Measurements from ENCODE around the gene NGFR.

Gene NGFR

DNA sequence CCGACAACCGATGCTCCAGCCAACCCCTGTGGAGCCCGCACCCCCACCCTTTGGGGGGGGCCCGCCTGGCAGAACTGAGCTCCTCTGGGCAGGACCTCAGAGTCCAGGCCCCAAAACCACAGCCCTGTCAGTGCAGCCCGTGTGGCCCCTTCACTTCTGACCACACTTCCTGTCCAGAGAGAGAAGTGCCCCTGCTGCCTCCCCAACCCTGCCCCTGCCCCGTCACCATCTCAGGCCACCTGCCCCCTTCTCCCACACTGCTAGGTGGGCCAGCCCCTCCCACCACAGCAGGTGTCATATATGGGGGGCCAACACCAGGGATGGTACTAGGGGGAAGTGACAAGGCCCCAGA, 17.9 kb downstream of the NGFR start:
- no peak for FAIRE-seq

DNA sequence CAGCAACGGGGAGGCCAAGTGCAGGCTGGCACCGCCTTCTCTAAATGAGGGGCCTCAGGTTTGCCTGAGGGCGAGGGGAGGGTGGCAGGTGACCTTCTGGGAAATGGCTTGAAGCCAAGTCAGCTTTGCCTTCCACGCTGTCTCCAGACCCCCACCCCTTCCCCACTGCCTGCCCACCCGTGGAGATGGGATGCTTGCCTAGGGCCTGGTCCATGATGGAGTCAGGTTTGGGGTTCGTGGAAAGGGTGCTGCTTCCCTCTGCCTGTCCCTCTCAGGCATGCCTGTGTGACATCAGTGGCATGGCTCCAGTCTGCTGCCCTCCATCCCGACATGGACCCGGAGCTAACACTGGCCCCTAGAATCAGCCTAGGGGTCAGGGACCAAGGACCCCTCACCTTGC, 18.5 kb downstream of the NGFR start:
- peak; percentile 91 for FAIRE-seq
- DNase-seq (ENCODE audit: insufficient read length, low spot score) = no peak

More for the DNA sequence above, 17.9 kb downstream of the NGFR start:
- no peak for DNase-seq (ENCODE audit: insufficient read length, low spot score)

- FAIRE-seq = peak; percentile 72
Measured at GRCh38 chr17:49514071-49514721, 19.1 kb downstream of the NGFR start.

GRCh38 chr17:49515196-49515770, 20.2 kb downstream of the NGFR start:
- FAIRE-seq (peak; percentile 93), DNase-seq (ENCODE audit: insufficient read length, low spot score) (peak; percentile 88)

More at GRCh38 chr17:49514071-49514721, 19.1 kb downstream of the NGFR start:
- DNase-seq (ENCODE audit: insufficient read length, low spot score) = no peak

DNA sequence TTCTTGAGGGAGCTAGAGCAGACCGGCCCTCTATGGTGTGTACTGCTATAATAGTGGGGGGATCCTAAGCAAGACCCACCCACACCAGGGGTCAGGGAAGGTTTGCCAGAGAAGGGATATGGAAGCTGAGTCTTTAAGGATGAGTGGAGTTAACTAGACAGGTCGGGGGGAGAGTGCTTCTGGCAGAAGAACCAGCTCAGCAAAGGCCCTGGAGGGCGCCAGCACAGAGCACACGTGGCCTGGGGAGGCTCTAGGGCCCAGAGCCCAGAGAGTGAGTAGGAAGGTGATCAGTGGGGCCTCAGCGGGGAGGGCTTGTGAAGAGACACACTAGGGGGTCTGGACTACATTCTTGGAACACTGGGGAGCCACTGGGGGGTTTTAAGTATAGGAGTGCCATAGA, 21.1 kb downstream of the NGFR start:
- DNase-seq (ENCODE audit: insufficient read length, low spot score) (no peak), FAIRE-seq (no peak)

GRCh38 chr17:49518346-49519078, 23.4 kb downstream of the NGFR start:
- FAIRE-seq = no peak
- no peak for DNase-seq (ENCODE audit: insufficient read length, low spot score)

DNA sequence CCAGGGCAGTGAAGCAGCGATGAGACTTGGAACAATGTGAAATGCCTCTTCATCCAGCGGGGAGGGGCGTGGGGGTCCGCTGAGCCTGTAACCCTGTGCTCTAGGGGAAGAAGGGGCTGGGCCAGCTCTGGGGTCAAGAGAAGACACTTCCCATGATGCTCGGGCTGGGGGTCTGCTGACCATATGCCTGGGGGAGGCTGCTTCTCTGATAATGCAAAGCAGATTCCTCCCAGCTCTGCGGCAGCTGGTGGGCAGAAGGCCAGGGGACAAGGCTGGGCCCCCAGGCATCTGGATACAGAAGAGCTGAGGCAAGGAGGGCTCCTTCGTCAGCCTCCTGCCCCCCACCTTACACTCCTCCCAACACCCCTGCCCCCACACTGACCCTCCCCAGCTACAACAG, 24.7 kb downstream of the NGFR start:
- FAIRE-seq = peak; percentile 26
- DNase-seq (ENCODE audit: insufficient read length, low spot score) = no peak

DNA sequence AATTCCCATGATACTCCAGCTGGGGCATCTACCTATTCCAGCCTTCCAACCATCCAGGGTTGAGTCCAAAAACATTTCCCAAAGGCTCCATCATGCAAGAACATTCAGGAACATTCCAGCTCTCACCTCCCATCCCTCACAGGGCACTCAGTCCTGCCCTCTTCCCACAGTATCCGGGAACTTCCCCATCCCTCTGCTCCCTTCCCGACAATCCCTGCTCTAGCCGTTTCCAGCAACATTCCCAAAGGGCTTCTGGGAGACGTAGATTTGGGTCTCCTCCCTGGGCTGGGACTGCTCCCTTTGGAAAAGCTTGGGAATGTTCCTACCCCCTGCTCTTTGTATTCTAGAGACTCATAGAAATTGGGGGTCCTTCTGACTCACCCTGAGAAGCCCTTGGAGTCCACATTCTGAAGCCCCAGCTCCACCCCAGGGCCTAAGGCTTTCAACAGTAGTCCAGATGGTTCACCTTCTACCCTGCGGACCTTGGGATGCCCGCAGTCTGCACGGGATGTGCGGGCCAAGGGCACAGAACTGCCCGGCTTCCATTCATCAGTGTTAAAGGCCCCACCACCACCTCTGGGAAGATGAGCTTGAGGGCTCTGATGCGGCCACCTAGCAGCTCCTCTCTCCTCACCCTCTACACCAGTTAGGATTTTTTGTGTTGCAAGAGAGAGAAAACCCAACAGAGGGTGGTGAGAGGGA, 25.4 kb downstream of the NGFR start:
- DNase-seq (ENCODE audit: insufficient read length, low spot score) = no peak
- FAIRE-seq = no peak

DNA sequence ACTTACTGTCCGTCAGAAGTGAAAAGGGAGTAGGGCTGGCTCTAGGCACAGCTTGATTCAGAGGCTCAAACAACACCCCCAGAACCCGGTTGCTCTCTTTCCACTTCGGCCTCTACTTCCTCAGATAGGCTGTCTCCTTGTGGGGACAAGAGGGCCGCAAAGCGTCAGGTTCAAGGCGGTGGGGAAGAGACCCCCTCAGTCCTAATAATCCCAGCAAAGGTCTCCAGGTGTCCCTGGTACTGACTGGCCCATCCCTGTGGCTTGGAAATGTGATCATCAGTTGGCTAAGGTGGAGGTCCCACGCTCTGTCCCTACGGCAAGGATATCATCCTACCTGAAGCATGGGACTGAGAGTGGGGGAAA, 26.0 kb downstream of the NGFR start:
- no peak for DNase-seq (ENCODE audit: insufficient read length, low spot score)
- no peak for FAIRE-seq

DNA sequence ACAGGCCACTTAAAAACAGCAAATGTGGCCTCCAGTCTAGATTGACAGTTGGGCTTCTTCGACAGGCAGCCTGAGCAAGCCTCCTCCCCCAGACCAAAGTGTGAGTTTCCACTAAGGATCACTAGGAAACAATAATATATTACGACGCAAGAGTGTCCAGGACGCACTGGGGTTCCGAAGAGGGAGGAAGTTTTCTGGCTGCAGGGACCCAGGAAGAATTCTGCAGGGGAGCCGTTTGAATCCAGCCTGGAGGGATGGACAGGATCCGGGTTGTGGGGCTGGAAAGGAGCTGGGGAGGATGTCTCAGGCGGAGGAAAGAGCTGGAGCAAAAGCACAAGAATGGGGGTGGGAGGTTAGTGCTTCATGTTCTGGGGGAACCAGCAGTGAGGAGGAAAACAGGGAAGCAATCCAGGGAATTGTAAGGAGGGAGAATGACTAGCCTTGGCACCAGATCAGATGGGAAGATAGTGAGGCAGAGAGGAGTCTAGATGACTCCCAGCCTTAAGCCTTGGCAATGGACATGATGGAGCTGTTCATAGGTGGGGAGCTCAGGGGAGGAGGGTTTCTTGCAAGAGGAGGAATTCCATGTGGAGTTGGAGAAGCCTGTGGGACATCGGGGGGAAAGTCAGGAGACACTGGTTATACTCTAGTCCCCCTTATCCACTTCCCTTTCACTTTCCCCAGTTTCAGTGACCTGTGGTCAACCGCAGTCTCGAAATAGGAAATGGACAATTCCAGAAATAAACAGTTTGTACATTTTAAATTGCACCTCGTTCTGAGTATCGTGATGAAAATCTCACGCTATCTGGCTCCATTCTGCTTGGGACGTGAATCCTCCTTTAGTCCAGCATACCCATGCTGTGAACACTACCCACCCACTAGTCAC, 26.6 kb downstream of the NGFR start:
- FAIRE-seq = no peak
- DNase-seq (ENCODE audit: insufficient read length, low spot score) = no peak

GRCh38 chr17:49522357-49522890, 27.3 kb downstream of the NGFR start:
- DNase-seq (ENCODE audit: insufficient read length, low spot score) = no peak
- FAIRE-seq = peak; percentile 16

GRCh38 chr17:49523196-49523595, 28.1 kb downstream of the NGFR start:
- no peak for DNase-seq (ENCODE audit: insufficient read length, low spot score)
- no peak for FAIRE-seq

DNA sequence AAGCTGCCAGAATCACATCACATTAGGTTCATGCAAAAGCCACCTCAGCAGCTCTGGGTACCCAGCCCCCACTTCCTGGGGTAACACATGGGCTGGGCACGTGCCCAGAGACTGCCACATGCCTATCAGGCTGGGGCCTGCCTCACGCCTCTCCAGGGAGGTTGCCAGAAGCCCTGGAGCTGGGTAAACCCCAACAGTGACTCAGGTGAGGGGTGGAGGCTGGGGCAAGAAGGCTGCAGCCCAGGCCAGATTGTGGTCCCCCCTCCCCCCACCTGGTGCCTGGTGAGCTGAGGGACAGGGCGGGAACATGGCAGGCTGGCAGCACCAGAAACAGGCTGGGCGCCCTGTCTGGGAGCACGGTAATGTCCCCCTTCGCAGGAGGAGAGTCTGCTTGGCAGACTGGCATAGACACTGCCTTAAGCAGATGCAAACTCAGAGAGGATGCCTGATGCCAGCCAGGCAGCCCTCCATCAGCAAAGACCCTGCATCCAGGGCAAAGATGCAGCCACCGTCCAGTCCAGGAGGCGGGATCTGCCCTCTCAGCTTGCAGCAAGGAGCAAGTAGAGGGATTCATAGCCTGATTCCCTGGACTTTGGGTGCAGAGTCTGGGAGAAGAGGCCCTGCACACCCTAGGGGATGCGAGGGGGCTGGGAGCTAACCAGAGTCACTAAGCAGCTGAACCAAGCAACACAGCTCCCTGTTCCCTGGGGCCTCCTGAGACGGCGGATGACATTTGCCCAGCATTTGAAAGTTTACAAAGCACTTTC, 28.8 kb downstream of the NGFR start:
- DNase-seq (ENCODE audit: insufficient read length, low spot score) (no peak), FAIRE-seq (peak; percentile 62)

DNA sequence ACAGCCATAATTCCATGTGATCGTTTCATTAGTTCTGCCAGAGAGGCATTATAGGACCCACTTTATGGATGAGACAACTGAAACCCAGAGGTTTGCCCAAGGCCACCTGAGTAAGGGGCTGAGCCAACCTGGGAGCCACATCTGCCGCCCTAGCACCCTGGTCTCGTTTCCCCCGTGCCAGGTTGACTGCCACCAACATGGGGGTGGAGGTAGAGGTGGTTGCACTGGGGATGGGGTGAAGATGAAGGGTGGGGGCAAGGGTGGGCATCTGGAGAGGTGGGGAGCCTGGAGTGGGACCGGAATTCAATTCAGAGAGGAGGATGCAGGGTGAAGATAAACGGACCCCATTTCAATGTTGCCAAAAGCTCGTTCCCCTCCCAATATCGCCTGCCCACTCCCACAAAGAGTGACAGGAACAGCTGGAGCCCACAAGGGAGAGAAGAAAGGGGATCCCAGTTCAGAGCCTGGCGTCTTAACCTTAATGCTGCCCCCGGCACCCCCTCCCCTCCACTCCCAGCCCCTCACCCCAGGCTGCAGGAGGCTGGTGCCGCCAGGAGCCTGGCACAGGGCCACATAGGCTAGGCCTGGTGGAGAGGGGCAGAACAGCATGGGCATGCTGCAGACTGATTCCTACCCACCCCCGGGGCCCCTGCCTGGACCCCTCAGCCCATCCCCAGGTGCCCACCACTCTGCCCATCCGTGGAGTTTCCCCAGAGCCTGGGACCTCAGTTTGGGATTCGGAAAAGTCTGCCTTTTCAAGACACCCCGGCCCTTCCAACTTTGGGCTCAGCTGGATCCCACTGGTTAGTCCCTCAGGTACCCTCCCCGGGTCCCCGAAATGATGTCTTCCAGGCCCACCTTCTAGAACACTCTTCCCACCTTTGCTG, 29.6 kb downstream of the NGFR start:
- FAIRE-seq (peak; percentile 55), DNase-seq (ENCODE audit: insufficient read length, low spot score) (no peak)

DNA sequence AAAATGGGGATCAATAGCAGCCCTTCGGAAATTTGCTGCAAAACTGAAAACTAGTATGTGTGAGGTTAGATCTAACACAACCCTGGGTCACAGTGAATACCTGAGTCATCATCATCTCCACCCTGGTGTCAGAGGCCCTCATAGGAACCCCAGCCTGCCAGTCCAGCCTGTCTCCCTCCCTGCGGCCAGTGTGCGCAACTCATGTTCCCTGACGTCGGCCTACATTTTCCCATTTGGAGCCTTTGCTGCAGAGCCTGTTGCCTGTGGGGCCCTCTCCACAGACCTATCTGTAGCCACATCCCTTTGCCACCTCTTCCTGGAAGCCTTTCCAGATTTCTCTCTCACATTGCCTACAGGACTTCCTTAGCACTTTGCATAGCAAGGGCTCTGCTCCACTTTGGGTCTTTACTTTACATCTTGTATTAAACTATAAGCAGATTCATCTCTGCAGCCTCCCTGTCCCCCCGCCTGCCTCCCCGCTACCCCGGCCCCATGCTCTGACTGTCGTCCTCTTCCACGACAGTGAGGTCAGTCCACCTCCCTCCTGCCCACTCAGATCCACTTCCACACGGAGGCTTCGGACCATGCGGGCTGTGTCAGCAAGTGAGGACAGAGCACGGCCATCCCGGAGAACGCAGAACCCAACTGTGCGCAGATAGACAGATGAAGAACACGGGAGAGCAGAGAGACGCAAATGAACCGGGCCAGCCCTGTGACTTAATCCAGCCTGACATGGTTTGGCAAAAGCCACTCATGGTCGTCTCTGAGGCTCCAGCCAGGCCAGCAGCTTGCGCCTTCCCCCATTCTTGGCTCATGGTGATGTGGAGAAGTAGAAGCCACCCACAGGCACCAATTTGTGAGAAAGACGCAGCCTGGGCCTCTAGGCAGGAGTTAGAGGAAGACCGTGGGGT, 31.0 kb downstream of the NGFR start:
- peak; percentile 23 for FAIRE-seq
- no peak for DNase-seq (ENCODE audit: insufficient read length, low spot score)

DNA sequence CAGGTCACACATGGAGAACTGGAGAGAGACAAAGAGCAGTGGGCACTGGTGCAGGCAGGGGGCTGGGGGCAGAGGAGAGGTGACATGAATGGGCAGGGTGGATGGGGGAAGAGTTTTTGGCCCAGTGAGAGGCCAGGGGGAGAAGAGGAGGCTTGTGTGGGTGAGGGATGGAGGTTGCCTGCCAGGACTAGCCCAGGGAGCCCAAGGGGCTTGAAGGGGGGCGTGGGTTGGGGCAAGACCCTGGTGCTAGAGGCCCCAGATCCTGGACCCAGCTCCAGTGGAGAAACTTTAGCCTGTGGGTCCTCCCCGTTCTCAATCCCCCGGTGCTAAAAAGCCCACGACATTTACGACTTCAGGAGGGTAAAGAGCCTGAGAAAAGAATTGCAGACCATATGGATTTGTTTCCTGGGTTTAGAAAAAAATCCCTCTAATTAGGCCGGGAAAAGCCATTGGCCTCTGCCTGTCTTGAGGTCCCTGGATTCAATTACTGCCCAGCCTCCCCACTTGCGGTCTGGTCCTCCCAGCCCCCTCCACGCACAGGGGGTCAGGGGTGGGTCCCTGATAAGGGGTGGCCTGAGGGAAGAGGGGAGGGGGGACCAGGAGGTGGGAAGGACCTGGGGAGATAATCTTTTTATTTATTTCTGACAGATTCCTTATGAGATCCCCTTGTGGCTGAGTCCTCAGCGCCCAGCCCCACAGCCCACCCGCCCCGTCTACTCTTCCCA, 33.0 kb downstream of the NGFR start:
- DNase-seq (ENCODE audit: insufficient read length, low spot score) (no peak), FAIRE-seq (no peak)

- DNase-seq (ENCODE audit: insufficient read length, low spot score) (no peak), FAIRE-seq (no peak)
Measured at GRCh38 chr17:49528966-49529365, 33.9 kb downstream of the NGFR start.

Measured in HTR-8/SVneo (cell line).